Neural cell (in vitro differentiated cells): ENCODE measurements around the gene OXSR1. TPM values are rescaled to one million over a fixed set of nuclear protein-coding genes. Genes with fewer than 3 reads are reported as not detected.

Experiments used
- H2AFZ ChIP-seq: fragments of 200-600, 300-800 bp; sonication (generic), shearing (Covaris generic); 2 replicates; pipeline ENCODE4 v1.6.0; 2014; ENCODE audit warnings: low read depth, mild to moderate bottlenecking, antibody characterized with exemption, low read length, moderate library complexity
- H3F3A ChIP-seq: fragments of 200-600 bp; shearing (Covaris generic); 2 replicates; pipeline ENCODE4 v1.6.1; 2016; ENCODE audit warnings: mild to moderate bottlenecking, moderate library complexity, mixed read lengths, antibody characterized with exemption, low read length; ENCODE audit not compliant: insufficient read depth, poor library complexity, severe bottlenecking
- H3K27ac ChIP-seq: fragments of 200-600, 300-800 bp; sonication (generic), shearing (Covaris generic); 2 replicates; pipeline ENCODE4 v1.5.1; 2014; ENCODE audit warnings: mild to moderate bottlenecking, low read length, moderate library complexity
- H3K27me3 ChIP-seq: fragments of 300-800, 200-600 bp; sonication (generic), shearing (Covaris generic); 2 replicates; pipeline ENCODE4 v1.6.0; 2014; ENCODE audit warnings: mild to moderate bottlenecking, low read depth, low read length, moderate library complexity; ENCODE audit not compliant: insufficient read depth
- H3K36me3 ChIP-seq: fragments of 300-800, 200-600 bp; sonication (generic), shearing (Covaris generic); 2 replicates; pipeline ENCODE4 v1.5.1; 2014; ENCODE audit warnings: mild to moderate bottlenecking, antibody characterized with exemption, low read length, moderate library complexity; ENCODE audit not compliant: insufficient read depth
- H3K4me2 ChIP-seq: fragments of 300-800, 200-600 bp; sonication (generic), shearing (Covaris generic); 2 replicates; pipeline ENCODE4 v1.6.0; 2014; ENCODE audit warnings: mild to moderate bottlenecking, low read length
- H3K4me3 ChIP-seq: fragments of 300-800, 200-600 bp; sonication (generic), shearing (Covaris generic); 2 replicates; pipeline ENCODE4 v1.5.1; 2014; ENCODE audit warnings: mild to moderate bottlenecking, low read length, moderate library complexity
- H3K79me2 ChIP-seq: fragments of 200-600 bp; shearing (Covaris generic); replicated peaks from 2 replicates; pipeline ENCODE4 v1.6.0; 2014; ENCODE audit warnings: mild to moderate bottlenecking, low read length, moderate library complexity; ENCODE audit not compliant: insufficient read depth
- H3K9ac ChIP-seq: fragments of 300-800, 200-600 bp; sonication (generic), shearing (Covaris generic); 2 replicates; pipeline ENCODE4 v1.6.1; 2016; ENCODE audit warnings: mild to moderate bottlenecking, low read length, mixed read lengths
- H3K9me2 ChIP-seq: fragments of 200-600 bp; shearing (Covaris generic); 2 replicates; pipeline ENCODE4 v1.6.1; 2016; ENCODE audit warnings: mild to moderate bottlenecking, low read length, mixed read lengths; ENCODE audit not compliant: insufficient read depth
- H3K9me3 ChIP-seq: fragments of 200-600, 300-800 bp; sonication (generic), shearing (Covaris generic); 2 replicates; pipeline ENCODE4 v1.6.1; 2016; ENCODE audit warnings: mild to moderate bottlenecking, mixed run types, low read length, moderate library complexity, mixed read lengths
- H4K20me1 ChIP-seq: fragments of 200-600 bp; shearing (Covaris generic); 2 replicates; pipeline ENCODE4 v1.6.1; 2016; ENCODE audit warnings: mild to moderate bottlenecking, mixed run types; ENCODE audit not compliant: insufficient read depth
- EP300 ChIP-seq: fragments of 450-650 bp; conservative IDR thresholded peaks from 2 replicates; pipeline ENCODE4 v1.6.1; 2014; ENCODE audit warnings: antibody characterized with exemption, mild to moderate bottlenecking, moderate library complexity; ENCODE audit not compliant: poor library complexity, severe bottlenecking
- MXI1 ChIP-seq: fragments of 450-650 bp; conservative IDR thresholded peaks from 2 replicates; pipeline ENCODE4 v1.6.1; 2014; ENCODE audit warnings: antibody characterized with exemption, mild to moderate bottlenecking; ENCODE audit not compliant: poor library complexity, severe bottlenecking
- POLR2AphosphoS5 ChIP-seq: IDR thresholded peaks from 2 replicates; pipeline ENCODE4 v1.6.1; 2012
- SMC3 ChIP-seq: fragments of 450-650 bp; conservative IDR thresholded peaks from 2 replicates; pipeline ENCODE4 v1.6.1; 2014; ENCODE audit warnings: antibody characterized with exemption, mild to moderate bottlenecking, moderate library complexity; ENCODE audit not compliant: poor library complexity
- polyA plus RNA-seq: library from polyadenylated mRNA; depleted of rRNA; stranded (reverse); fragments of >200 nt; gene quantifications from 2 replicates; pipeline ENCODE4 v1.2.3, GENCODE V29; 2014
- TF ChIP-seq, protein P1 (sequence below): IDR thresholded peaks from 2 replicates; pipeline ENCODE4 v1.6.1; 2012; ENCODE audit warnings: borderline replicate concordance
- TF ChIP-seq, protein P2 (sequence below): fragments of 450-650 bp; IDR thresholded peaks from 2 replicates; pipeline ENCODE4 v1.5.1; 2014; ENCODE audit warnings: antibody characterized with exemption, mild to moderate bottlenecking, moderate library complexity; ENCODE audit not compliant: poor library complexity, severe bottlenecking

Gene OXSR1
- polyA plus RNA-seq, 1 donor from 2014 or later = 50.8 TPM

DNA sequence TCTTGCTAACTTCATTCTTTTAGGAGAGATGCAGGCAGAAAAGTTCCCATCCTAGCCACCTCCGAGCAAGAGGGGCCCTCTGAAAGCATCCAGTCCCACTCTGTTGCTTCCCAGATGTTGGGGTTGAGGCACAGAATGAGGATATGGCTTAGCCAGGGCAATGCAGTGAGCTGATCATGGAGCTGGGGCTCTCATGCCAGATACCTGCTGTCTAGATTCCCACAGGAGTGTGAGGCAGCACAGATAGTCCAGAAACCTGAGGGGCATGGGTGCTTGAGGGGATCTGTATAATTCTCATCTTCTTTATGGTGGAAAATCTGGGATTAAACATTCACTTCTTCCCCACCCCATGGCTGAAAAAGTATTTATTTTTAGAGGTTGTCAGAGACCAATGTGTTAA, 101.5 kb downstream of the OXSR1 start (continued):
- TF ChIP-seq, protein P1, sequence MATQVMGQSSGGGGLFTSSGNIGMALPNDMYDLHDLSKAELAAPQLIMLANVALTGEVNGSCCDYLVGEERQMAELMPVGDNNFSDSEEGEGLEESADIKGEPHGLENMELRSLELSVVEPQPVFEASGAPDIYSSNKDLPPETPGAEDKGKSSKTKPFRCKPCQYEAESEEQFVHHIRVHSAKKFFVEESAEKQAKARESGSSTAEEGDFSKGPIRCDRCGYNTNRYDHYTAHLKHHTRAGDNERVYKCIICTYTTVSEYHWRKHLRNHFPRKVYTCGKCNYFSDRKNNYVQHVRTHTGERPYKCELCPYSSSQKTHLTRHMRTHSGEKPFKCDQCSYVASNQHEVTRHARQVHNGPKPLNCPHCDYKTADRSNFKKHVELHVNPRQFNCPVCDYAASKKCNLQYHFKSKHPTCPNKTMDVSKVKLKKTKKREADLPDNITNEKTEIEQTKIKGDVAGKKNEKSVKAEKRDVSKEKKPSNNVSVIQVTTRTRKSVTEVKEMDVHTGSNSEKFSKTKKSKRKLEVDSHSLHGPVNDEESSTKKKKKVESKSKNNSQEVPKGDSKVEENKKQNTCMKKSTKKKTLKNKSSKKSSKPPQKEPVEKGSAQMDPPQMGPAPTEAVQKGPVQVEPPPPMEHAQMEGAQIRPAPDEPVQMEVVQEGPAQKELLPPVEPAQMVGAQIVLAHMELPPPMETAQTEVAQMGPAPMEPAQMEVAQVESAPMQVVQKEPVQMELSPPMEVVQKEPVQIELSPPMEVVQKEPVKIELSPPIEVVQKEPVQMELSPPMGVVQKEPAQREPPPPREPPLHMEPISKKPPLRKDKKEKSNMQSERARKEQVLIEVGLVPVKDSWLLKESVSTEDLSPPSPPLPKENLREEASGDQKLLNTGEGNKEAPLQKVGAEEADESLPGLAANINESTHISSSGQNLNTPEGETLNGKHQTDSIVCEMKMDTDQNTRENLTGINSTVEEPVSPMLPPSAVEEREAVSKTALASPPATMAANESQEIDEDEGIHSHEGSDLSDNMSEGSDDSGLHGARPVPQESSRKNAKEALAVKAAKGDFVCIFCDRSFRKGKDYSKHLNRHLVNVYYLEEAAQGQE = no peak

GRCh38 chr3:38267662-38268061, 102.3 kb downstream of the OXSR1 start:
- H3K9me2 ChIP-seq = no peaks in the 10 kb centered on the region
- TF ChIP-seq EP300 = no peak
- no peak for TF ChIP-seq POLR2AphosphoS5
- no peak for TF ChIP-seq MXI1
- TF ChIP-seq, protein P1 = no peak
- no peak for TF ChIP-seq SMC3
- no peak overlapping the region for H3K27ac ChIP-seq
- H3K79me2 ChIP-seq = no peaks in the 10 kb centered on the region
- no peak overlapping the region for H3K9ac ChIP-seq
- no peaks in the 10 kb centered on the region for H3K9me3 ChIP-seq
- H2AFZ ChIP-seq = no peak overlapping the region
- H3F3A ChIP-seq = no peaks in the 10 kb centered on the region
- no peak overlapping the region for H3K4me2 ChIP-seq
- no peaks in the 10 kb centered on the region for H3K27me3 ChIP-seq
- no peak overlapping the region for H3K4me3 ChIP-seq
- no peaks in the 10 kb centered on the region for H4K20me1 ChIP-seq
- no peaks in the 10 kb centered on the region for H3K36me3 ChIP-seq

DNA sequence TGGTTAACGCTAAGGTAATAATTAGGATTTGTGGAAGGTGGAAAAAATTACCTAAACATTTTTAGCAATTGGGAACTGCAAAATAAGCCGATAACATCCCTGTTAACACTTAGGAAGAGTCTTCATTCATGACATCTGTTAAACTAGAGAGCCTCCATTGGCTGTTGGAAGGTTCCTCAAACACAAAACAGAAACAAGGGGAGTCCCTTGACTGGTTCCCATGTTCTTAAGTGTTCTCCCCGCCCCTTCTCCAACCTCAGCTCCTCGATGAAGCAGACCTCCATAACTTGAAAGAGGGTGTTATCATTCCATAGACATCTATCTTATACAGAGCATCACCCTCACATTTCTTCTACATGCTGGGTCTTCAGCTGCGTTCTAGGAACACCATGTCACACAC, 102.8 kb downstream of the OXSR1 start:
- Histone ChIP-seq H3K27ac (no peak overlapping the region), H3F3A (no peaks in the 10 kb centered on the region), H2AFZ (no peak overlapping the region), H3K9me3 (no peaks in the 10 kb centered on the region), H3K9ac (no peak overlapping the region), H3K9me2 (no peaks in the 10 kb centered on the region), H3K79me2 (no peaks in the 10 kb centered on the region), H4K20me1 (no peaks in the 10 kb centered on the region), H3K4me2 (no peak overlapping the region), H3K36me3 (no peaks in the 10 kb centered on the region), H3K27me3 (no peaks in the 10 kb centered on the region), H3K4me3 (no peak overlapping the region)
- no peak for TF ChIP-seq MXI1
- no peak for TF ChIP-seq POLR2AphosphoS5
- no peak for TF ChIP-seq EP300
- TF ChIP-seq, protein P2, sequence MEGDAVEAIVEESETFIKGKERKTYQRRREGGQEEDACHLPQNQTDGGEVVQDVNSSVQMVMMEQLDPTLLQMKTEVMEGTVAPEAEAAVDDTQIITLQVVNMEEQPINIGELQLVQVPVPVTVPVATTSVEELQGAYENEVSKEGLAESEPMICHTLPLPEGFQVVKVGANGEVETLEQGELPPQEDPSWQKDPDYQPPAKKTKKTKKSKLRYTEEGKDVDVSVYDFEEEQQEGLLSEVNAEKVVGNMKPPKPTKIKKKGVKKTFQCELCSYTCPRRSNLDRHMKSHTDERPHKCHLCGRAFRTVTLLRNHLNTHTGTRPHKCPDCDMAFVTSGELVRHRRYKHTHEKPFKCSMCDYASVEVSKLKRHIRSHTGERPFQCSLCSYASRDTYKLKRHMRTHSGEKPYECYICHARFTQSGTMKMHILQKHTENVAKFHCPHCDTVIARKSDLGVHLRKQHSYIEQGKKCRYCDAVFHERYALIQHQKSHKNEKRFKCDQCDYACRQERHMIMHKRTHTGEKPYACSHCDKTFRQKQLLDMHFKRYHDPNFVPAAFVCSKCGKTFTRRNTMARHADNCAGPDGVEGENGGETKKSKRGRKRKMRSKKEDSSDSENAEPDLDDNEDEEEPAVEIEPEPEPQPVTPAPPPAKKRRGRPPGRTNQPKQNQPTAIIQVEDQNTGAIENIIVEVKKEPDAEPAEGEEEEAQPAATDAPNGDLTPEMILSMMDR = no peak
